Upper lobe of right lung (tissue), 1 donor: ENCODE measurements around the gene KRT39. TPM values are rescaled to one million over a fixed set of nuclear protein-coding genes. Genes with fewer than 3 reads are reported as not detected.

Experiments
- ATAC-seq: fragments of 200-7000 bp; cut with Tn5 transposase; one replicate; pipeline ENCODE4 v1.9.1; 2020; ENCODE audit warnings: mild to moderate bottlenecking, moderate library complexity
- DNase-seq: peaks from one replicate; pipeline ENCODE4 v3.0.0-alpha.2; 2020
- H3K27ac ChIP-seq: fragments of 200-600 bp; one replicate; pipeline ENCODE4 v1.8.0; 2022
- H3K27me3 ChIP-seq: fragments of 200-600 bp; one replicate; pipeline ENCODE4 v1.8.0; 2022; ENCODE audit warnings: mild to moderate bottlenecking
- H3K36me3 ChIP-seq: fragments of 200-600 bp; one replicate; pipeline ENCODE4 v1.8.0; 2022
- H3K4me1 ChIP-seq: fragments of 200-600 bp; one replicate; pipeline ENCODE4 v1.8.0; 2022
- H3K4me3 ChIP-seq: fragments of 200-600 bp; one replicate; pipeline ENCODE4 v1.8.0; 2022; ENCODE audit warnings: mild to moderate bottlenecking
- H3K9me3 ChIP-seq: fragments of 200-600 bp; one replicate; pipeline ENCODE4 v1.8.0; 2022
- intact Hi-C: fragments of 100-400 bp; cut with DNase I; formaldehyde crosslinking; loops from one replicate; pipeline ENCODE4 v1.11.0; 2022
- total RNA-seq: library from RNA; stranded (reverse); fragmentation: NEBNext Ultra II Directional; extraction: Animal tissue kit (Norgen Biotek cat#: 25700); gene quantifications from one replicate; pipeline ENCODE4 v1.2.1, GENCODE V29; 2021
- TF ChIP-seq, protein P1 (sequence below): fragments of 200-600 bp; IDR thresholded peaks from one replicate; pipeline ENCODE4 v1.8.0; 2022; ENCODE audit warnings: antibody characterized with exemption
- donor health status: DM: no; HTN: yes; CAD: no; lungs with severe emphysema.

KRT39 gene
- total RNA-seq, 1 donor from 2014 or later, result 0.35 TPM

DNA sequence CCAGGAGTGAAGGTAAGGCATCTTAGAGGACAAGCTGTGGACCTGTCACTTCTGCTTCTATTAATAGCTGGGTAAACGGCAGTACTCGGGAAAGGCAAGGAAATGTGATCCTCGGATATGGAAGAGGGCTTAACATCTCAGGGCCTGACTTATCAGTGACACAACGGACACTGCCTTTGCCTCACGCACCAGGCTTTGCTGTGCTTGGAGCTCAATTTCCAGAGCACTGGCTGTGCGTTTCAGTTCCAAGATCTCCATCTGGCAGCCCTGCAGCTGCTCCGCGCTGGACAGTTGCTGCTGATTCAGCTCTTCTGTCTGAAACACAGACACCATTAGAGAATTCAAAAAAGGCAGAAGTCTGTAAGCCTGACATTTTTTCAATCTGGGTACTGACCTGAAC, 13.8 kb upstream of the KRT39 start:
- intact Hi-C loops, result no loop called here

DNA sequence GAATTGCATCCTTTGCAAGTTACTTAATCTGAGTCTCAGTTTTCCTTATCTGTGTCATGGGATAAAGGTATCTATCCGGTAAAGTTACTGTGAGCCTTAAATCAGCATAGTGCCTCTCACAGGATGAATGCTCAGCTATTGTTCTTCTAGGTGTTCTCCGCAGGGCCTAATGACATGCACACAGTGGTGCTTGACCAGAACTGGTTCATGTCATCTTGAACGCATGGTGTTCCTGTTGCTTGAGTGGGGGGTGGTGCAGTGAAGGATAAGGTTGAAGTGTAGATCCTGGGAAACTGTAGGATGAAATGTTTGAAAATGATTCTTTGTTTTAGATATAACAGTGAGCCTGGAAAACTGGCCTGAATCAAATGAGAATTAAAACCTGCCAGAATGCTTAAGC, 13.4 kb upstream of the KRT39 start:
- H3K27ac ChIP-seq, result no peak overlapping the region
- intact Hi-C loops, result no loop called here
- no peaks in the 10 kb centered on the region for H3K9me3 ChIP-seq
- TF ChIP-seq, protein P1, sequence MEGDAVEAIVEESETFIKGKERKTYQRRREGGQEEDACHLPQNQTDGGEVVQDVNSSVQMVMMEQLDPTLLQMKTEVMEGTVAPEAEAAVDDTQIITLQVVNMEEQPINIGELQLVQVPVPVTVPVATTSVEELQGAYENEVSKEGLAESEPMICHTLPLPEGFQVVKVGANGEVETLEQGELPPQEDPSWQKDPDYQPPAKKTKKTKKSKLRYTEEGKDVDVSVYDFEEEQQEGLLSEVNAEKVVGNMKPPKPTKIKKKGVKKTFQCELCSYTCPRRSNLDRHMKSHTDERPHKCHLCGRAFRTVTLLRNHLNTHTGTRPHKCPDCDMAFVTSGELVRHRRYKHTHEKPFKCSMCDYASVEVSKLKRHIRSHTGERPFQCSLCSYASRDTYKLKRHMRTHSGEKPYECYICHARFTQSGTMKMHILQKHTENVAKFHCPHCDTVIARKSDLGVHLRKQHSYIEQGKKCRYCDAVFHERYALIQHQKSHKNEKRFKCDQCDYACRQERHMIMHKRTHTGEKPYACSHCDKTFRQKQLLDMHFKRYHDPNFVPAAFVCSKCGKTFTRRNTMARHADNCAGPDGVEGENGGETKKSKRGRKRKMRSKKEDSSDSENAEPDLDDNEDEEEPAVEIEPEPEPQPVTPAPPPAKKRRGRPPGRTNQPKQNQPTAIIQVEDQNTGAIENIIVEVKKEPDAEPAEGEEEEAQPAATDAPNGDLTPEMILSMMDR, result no peak
- ATAC-seq (no peak), DNase-seq (no peak)
- H3K4me3 ChIP-seq, result no peak overlapping the region
- H3K4me1 ChIP-seq, result no peaks in the 10 kb centered on the region
- H3K27me3 ChIP-seq, result peaks cover 6% of the 10 kb centered on the region
- no peaks in the 10 kb centered on the region for H3K36me3 ChIP-seq

More for the DNA sequence above, 13.8 kb upstream of the KRT39 start:
- ATAC-seq (no peak), DNase-seq (no peak)
- no peak overlapping the region for H3K4me3 ChIP-seq
- H3K4me1 ChIP-seq, result no peaks in the 10 kb centered on the region
- no peaks in the 10 kb centered on the region for H3K36me3 ChIP-seq
- TF ChIP-seq, protein P1, result no peak
- no peaks in the 10 kb centered on the region for H3K9me3 ChIP-seq
- peaks cover 6% of the 10 kb centered on the region for H3K27me3 ChIP-seq
- no peak overlapping the region for H3K27ac ChIP-seq

DNA sequence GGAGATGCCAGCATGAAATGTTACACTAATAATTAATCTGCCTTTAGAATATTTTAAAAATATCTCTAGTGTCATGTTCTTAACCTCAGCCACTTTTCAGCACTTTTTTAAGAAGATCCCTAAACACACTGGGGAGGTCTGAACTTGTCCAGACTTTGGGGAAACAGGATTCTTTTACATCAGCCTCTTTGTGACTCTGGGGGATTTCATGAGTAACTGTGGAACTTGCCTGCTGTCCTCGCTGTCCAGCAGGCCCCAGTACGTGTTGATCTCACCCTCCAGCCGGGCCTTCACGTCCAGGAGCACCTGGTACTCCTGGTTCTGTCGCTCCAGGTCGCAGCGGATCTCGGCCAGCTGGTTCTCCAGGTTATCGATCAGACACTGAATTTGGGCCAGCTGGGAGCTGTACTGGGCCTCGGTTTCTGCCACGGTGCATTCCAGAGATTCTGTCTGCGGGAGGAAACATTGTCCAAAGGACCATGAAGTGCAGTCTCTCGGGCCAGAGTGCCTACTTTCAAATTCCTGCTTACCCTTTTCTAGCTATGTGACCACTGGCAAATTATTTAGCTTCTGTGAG, 11.9 kb upstream of the KRT39 start:
- no peak overlapping the region for H3K4me3 ChIP-seq

DNA sequence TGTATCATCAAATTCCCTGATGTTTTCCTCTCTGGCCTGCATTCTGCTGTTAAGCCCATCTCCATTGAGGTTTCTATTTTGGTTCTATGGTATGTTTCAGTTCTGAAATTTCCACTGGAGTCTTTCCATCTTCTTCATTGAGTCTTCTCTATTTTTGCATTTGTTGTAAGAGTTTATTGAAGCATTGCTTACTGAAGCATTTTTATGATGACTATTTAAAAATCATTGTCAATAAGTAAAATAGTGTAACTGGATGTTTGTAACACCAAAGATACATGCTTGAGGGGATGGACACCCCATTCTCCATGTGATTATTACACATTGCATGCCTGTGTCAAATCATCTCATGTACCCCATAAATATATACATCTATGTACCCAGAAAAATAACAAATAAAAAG, 8.8 kb upstream of the KRT39 start:
- intact Hi-C loops, result no loop called here
- Histone ChIP-seq H3K36me3 (no peaks in the 10 kb centered on the region), H3K27ac (no peak overlapping the region), H3K9me3 (no peaks in the 10 kb centered on the region), H3K27me3 (peaks cover 6% of the 10 kb centered on the region), H3K4me3 (no peak overlapping the region), H3K4me1 (no peaks in the 10 kb centered on the region)
- TF ChIP-seq, protein P1, result no peak
- DNase-seq (no peak), ATAC-seq (no peak)

More for the DNA sequence above, 11.9 kb upstream of the KRT39 start:
- no peaks in the 10 kb centered on the region for H3K9me3 ChIP-seq
- DNase-seq, result no peak
- no peaks in the 10 kb centered on the region for H3K36me3 ChIP-seq
- no peaks in the 10 kb centered on the region for H3K4me1 ChIP-seq
- intact Hi-C loops, result no loop called here
- H3K27me3 ChIP-seq, result peaks cover 6% of the 10 kb centered on the region
- H3K27ac ChIP-seq, result no peak overlapping the region
- peak; percentile 65 for ATAC-seq
- TF ChIP-seq, protein P1, result no peak

DNA sequence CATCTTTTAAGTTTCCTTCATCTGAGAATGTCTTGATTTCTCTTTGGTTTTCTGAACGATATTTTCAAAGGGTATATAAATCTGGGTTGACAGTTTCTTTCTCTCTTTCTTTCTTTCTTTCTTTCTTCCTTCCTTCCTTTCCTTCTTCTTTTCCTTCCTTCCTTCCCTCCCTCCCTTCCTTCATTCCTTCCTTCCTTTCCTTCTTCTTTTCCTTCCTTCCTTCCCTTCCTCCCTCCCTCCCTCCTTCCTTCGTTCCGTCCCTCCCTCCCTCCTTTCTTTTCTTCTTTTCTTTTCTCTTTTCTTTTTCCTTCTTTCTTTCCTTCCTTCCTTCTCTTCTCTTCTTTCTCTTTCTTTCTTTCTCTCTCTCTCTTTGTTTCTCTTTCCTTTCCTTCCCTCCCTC, 7.6 kb upstream of the KRT39 start:
- Histone ChIP-seq H3K4me3 (no peak overlapping the region), H3K4me1 (no peaks in the 10 kb centered on the region), H3K27me3 (peaks cover 6% of the 10 kb centered on the region), H3K36me3 (no peaks in the 10 kb centered on the region), H3K9me3 (no peaks in the 10 kb centered on the region), H3K27ac (no peak overlapping the region)
- ATAC-seq, result no peak
- no peak for DNase-seq
- TF ChIP-seq, protein P1, result no peak
- intact Hi-C loops, result no loop called here

DNA sequence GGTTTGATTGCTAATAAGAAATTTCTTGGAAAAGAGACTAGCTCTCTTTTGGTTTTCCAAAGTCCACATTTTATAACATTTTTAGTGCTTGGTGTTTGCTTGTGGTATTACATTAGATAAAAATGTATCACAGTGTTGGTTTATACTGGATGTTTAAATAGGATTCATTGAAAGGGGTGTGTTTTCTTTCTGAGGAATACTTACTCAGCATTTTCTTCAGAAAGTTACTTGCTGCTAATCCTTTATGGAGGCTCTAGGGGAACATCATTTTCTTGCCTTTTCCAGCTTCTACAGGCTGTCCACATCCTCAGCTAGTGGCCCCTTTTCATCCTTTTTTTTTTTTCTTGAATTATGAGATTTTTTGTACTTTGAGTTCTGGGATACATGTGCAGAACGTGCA, 834 bp upstream of the KRT39 start:
- Histone ChIP-seq H3K27ac (no peak overlapping the region), H3K36me3 (no peaks in the 10 kb centered on the region), H3K4me1 (no peaks in the 10 kb centered on the region), H3K9me3 (no peaks in the 10 kb centered on the region), H3K4me3 (no peak overlapping the region), H3K27me3 (no peaks in the 10 kb centered on the region)
- no peak for DNase-seq
- TF ChIP-seq, protein P1, result no peak
- ATAC-seq, result no peak
- intact Hi-C loops, result no loop called here
